Breast epithelium (tissue), 3 donors: ENCODE data around the gene PPP6C.

ENCODE experiments used
- CTCF ChIP-seq, 3 donors: fragments of 450-650 bp; IDR thresholded peaks; one replicate each; pipeline ENCODE4 v1.5.1; 2016 to 2017; ENCODE audit warnings: antibody characterized with exemption in 3 of 3, mild to moderate bottlenecking in 3 of 3, moderate library complexity in 3 of 3
- POLR2A ChIP-seq: fragments of 450-650 bp; IDR thresholded peaks from one replicate; pipeline ENCODE4 v1.6.1; 2016; ENCODE audit warnings: antibody characterized with exemption, mild to moderate bottlenecking, moderate library complexity
- POLR2AphosphoS5 ChIP-seq, 3 donors: sonication (generic); formaldehyde crosslinking; IDR thresholded peaks; one replicate each; pipeline ENCODE4 v1.6.1; 2017; ENCODE audit warnings: antibody characterized with exemption in 3 of 3

- TF ChIP-seq CTCF (IDR thresholded peaks at IDR 0.05) (no peak), POLR2AphosphoS5 (IDR thresholded peaks at IDR 0.05) (no peak), POLR2A (no peak)
Observed at GRCh38 chr9:125142560-125143376, 46.8 kb downstream of the PPP6C start.
